ENCODE data around the gene JARID2.
A peak's percentile ranks its signal among the peaks of the same experiment; 100 is the strongest.

JARID2 gene

DNA sequence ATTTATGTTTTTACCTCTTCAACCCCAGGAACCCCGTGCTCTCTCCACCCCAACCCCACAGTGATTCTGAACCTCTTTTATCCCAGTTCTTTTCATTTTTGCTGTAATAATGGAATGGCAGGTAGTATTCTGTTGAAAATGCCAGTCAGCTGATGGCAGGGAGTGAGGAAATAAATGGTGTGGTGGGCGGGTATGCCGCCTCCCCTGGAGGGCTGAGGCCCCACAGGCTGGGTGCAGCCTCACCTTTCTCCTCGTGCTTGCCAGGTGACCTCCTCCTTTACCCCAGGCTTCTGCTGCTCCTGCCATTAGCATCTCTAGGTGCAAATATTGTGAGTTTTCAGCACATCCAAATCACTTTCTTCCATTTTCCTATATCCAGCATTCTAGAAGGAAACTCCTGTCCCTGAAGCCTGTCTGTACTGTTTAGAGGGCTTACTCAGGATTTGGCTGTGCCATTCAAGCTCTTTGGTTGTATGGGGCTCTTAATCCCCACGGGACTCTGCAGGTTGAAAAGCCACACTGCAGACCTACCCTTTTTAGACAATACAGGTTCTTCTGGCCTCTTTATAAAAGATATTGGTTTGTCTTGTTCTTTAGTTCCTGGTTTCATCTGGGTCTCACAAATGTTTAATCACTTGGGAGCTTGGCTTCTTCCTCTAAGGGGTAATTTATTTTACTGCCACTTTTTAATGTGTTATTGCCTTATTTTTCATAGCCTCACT is 201.8 kb downstream of the JARID2 start:
- intact Hi-C loops (cut with DNase I): loop anchor here (5.0 to 10.0 kb wide), 2 partner anchors 47 to 200 kb away; partner anchors contain the start of gene JARID2
- DNase-seq: peak in 11 of 42 donors; percentile 18 to 59 (median 36)

- DNase-seq: no peak
- intact Hi-C loops (cut with DNase I): loop anchor here (5.0 to 10.0 kb wide), 2 partner anchors 46 to 202 kb away; partner anchors contain the start of gene JARID2
These were observed 203.1 kb downstream of the JARID2 start for GRCh38 chr6:15449011-15449410.

- intact Hi-C loops (cut with DNase I): no loop called here
- no peak for DNase-seq
These were observed 205.9 kb downstream of the JARID2 start for GRCh38 chr6:15451738-15452137.

DNA sequence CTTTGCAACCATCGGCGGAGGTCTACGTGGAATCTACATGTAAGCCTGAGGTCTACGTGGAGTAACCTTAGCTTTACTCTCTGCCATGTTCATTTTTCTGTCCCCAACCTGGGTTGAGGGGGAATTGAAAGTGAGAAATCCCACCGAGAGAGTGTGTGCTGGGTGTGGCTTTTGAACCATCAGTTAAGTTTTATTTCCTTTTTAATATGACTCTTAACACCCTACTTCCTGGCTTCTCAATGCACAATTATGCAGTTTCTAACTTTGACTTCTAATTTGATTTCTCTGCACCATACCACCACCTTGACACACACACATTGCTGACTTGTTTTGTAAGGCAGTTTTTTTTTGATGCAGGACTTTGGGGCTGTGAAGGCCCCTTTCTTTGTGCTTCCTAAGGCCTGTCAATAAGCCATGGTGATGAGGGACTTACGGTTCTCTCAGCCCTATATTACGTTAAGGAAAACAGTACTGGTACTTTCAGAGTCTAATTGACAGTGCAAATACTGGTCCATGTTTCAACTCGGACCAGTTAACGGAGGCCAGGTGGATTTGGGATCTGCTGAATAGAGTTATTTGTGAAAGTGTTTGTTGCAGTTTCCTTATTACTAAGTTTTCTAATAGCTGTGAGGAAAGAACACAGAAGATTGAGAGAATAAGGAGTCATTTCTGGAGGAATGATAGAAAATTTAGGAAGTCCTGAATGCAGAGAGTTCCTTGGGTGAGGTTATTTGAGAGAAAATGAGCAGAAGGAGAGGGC is 206.5 kb downstream of the JARID2 start:
- no peak for DNase-seq
- intact Hi-C loops (cut with DNase I): no loop called here

DNA sequence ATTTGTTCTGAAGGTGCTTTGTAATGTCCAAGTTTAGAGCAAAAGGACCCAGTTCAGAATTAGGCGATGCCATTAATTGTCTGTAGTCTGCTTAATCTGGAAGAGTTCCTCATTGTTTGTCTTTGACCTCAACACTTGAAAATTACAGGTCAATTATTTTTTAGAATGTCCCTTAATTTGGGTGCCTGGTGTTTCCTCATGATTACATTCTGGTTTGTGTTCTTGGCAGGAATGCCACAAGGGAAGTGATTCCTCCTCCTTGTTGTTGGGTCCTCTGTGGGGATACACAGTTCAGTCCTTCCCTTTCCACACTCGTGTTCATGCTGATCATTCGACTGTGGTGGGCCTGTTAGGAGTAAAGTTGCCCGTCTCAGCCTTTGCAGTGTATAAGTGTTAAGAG is 207.3 kb downstream of the JARID2 start:
- intact Hi-C loops (cut with DNase I): no loop called here
- DNase-seq: no peak

GRCh38 chr6:15453622-15454021 is 207.8 kb downstream of the JARID2 start:
- intact Hi-C loops (cut with DNase I): no loop called here
- DNase-seq: peak in 17 of 42 donors; percentile 15 to 59 (median 43)

DNA sequence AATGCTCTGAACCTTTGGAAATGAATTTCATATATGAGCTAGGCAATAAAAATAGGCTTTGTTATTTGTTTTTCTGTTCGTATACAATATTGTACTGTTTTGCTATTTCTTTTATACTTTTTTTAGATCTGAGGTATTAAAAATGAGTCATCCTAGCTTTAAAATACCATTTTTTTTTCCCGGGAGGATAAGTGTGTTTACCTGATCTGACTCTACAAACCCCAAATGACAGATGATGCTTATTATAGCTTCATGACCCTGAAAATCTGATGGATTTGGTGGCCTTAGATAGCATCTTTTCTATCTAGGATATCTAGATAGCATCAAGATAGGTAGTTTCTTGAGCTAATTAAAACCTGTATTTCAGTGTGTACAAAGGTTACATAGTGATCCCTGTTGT is 210.6 kb downstream of the JARID2 start:
- no peak for DNase-seq
- intact Hi-C loops (cut with DNase I): no loop called here

- intact Hi-C loops (cut with DNase I): no loop called here
- DNase-seq: peak in 1 of 42 donors; percentile 37
These were observed 211.3 kb downstream of the JARID2 start for GRCh38 chr6:15457121-15457650.

- intact Hi-C loops (cut with DNase I): no loop called here
- peak in 9 of 42 donors; percentile 18 to 58 (median 27) for DNase-seq
These were observed 212.2 kb downstream of the JARID2 start for GRCh38 chr6:15458021-15458459.

GRCh38 chr6:15460110-15460727 is 214.3 kb downstream of the JARID2 start:
- intact Hi-C loops (cut with DNase I): no loop called here
- DNase-seq: no peak

GRCh38 chr6:15461127-15461944 is 215.5 kb downstream of the JARID2 start:
- intact Hi-C loops (cut with DNase I): no loop called here
- no peak for DNase-seq

DNA sequence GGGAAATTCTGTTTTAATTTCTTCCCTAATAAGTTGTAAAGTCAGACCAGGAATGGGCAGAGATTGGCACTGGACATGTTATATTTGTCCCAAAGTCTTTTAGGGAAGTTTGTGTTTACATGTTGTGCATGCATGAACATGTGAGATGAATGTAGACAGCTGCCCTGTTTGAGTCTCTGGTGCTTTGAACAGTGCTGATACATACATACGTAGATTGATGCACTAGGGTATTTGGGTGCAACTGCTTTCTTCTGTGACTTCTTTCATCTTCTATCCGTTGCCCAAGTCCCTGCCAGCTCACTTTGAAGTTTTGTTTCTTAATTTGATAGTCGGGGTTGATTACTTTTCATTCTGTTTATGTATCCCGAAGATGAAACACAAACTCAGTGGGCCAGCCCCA is 216.4 kb downstream of the JARID2 start:
- no peak for DNase-seq
- intact Hi-C loops (cut with DNase I): no loop called here

DNA sequence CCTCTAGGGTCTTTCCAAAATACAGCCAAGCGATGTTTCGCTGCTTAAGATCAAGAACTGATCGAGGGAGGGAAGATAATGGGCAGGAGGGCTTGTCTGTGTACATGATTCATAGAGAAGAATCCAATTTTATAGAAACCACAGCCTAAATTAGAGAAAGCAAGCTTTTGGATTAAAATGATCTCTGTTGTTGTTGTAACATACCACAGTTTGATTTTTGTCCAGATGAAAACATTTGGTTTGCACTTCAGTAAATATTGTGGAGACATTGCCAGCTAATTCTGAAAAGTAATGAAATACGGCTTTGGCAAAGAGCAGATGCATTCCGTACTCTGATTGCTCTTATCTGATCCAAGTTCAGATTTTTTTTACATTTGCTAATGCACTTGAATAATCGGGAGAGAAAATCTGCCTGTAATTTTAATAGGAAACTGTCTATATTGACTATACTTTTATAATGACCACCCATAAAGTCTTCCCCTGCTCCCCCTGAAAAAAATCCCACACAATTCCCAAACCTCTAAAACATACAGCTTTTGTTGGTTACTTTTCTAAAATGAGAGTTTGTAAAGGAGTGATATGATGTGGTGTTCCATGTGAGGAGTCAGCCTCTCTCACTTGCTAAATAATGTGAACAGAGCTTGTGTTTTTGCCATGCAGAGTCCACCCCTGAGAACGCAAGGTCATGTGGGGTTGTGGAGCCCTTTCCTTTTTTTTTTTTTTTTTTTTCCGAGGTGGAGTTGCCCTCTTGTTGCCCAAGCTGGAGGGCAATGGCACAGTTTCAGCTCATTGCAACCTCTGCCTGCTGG is 217.1 kb downstream of the JARID2 start:
- intact Hi-C loops (cut with DNase I): no loop called here
- no peak for DNase-seq

DNA sequence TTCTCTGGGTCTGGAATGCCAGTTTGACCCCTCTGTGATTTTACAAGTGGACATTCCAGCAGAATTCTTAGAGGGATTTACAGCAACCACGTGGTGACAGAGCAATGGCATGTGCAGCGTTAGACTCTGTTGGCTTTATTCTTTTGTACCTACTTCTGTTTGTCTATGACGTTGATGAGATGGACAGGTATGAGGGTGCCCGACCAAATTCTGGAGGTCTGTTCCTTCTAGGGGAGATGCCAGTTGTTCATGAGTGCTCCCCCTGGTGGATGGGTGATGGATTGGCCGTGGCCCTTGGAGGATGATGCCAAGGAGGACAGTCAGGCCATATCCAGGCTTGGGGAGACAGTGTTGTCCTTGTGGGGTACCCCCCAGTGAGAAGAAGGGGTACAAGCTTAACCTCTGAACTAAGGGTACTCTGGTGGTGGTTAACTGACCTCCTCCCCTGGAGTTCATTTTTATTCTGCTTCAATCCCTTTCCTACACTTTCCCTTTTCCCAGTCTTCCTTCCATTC is 218.4 kb downstream of the JARID2 start:
- peak in 8 of 42 donors; percentile 22 to 72 (median 33) for DNase-seq
- intact Hi-C loops (cut with DNase I): no loop called here

- intact Hi-C loops (cut with DNase I): no loop called here
- DNase-seq: no peak
These were observed 219.3 kb downstream of the JARID2 start for GRCh38 chr6:15465212-15465611.

DNA sequence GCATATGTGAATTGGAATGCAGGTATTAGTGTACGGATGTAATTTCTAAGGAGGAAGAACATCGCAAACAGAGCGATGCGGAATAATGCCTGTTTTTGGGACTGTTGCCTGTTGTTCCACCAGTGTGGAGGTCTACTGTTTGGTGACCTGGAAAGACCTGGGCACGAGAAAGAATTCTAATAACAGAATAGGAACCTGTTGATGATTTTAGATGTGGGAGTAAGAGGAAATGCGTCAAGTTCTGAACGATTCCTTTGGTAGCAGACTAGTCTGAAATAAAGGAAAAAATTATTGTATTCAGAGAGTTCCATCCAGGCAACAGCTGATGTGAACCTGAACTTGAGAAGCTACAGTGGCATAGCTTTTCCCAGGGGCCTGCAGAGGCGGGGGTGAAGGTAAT is 224.9 kb downstream of the JARID2 start:
- no peak for DNase-seq
- intact Hi-C loops (cut with DNase I): no loop called here

DNA sequence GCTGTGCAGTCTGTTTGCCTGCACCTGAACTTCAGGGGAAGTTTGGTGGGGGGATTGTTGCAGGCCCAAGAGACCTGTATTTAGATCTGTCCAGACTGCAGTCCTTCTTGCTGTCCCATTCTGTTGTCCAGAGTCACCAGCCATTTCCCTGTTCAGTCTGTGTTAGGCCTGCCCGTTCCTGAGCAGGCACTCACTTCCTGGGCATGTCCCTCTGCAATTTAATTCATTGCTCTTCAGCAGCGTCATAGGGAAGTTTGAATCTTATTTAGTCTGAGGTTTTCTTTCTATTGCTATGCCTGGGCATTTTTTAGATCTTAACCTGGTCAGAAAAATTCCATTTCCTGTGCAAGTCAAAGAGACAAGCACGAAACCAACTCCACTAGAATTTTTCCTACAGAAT is 226.8 kb downstream of the JARID2 start:
- no peak for DNase-seq
- intact Hi-C loops (cut with DNase I): no loop called here

- intact Hi-C loops (cut with DNase I): no loop called here
- no peak for DNase-seq
These were observed 227.3 kb downstream of the JARID2 start for GRCh38 chr6:15473174-15473573.

All from head of caudate nucleus (tissue), 42 donors.